ENCODE results near the gene PLEKHG1.

Gene PLEKHG1

DNA sequence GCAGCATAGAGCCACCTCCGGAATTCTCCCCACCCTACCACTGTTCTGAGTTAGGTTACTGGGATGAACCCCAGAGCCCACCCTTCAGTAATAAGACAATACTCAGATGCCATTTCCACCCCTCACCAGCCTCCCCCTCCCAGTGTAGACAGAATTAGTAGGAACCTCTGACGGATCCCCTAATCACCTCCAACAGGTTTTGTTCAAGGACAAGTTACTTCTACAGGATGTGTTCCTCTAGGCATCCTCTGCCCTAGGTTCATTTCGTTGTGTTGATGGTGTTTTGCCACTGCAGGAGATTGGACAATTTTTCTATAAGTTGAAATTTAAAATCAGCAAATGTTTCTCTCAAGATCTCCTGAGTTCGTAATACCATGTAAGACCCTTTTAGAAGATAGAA lies 22.8 kb downstream of the PLEKHG1 start:
- FAIRE-seq = no peak

DNA sequence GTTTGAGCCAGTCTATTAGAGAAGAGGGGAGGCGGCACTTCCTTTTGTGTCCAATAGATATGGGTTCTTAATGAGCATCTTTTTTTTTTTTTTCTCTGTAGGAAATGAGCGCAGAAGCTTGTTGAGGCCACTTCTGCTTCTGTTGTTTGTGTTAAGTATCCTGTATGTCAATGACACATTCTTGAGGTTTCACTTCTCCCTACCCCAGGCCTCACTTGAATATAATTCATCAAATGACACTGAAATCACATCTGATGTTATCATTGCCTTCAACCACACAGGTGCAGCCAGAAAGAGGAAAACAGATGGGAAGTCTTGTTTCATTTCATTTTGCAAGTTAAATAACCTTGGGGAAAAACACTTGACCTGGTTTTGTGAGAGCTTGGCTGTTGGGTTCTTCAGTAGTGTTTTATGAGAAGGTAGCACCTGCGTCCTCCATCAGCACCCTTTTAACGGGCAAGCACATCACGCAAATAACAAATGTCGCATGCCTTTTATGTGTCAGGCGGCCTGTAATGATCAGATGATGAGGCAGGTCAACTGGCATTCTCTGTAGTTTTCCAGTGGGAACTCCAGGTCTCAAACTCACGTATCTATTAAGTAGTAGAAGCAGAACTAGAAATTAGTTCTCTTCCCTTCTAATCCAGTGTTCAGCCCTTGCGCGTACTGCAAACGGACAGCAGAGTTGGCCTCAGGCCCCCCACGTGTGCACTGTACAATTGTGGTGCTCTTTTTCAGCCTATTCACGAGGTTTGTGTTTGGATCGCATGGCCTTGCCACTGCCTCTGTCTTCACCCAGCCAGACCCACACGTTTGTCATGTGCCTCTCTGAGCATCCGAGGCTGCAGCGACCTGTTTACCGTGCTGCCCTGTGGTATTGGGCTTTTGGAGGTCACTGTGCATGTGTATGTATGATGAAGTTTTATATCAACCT lies 23.5 kb downstream of the PLEKHG1 start:
- no peak for FAIRE-seq

DNA sequence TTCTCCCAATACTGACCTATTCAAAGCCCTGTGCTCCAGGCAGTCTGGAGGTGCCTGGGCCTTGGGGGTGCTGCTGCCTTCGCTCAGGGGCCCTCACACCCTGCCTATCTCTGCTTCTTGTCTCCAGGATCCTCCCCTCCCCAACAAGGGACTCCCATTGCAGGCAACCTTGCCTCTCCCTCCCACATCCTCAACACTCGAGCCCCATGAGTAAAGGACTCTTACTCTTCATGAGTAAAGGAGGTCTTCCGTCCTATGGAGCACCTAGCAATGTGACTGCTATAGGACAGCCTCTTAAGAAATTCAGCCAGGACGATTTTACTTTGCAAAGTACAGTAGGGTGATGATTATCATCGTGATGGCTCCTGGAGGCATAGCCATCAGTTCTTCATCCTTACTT lies 24.5 kb downstream of the PLEKHG1 start:
- no peak for FAIRE-seq

DNA sequence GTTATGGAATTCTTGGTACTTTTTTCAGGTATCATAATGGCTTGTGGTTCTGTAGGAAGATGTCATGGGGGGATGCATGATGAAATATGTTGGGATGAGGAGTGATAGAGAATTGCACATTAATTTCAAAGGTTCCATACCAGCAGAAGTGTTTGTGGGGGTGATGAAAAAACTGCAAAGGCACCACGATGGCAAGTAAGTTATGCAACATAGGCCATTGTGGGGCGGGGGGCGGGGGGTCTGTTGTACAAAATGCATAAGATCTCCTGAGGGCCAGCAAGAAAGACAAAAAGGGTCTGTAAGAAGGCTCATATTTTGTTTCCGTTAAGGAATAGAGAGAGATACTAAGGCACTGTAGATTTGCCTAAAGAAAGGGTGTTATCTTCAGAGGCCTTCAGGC lies 26.2 kb downstream of the PLEKHG1 start:
- FAIRE-seq = no peak

DNA sequence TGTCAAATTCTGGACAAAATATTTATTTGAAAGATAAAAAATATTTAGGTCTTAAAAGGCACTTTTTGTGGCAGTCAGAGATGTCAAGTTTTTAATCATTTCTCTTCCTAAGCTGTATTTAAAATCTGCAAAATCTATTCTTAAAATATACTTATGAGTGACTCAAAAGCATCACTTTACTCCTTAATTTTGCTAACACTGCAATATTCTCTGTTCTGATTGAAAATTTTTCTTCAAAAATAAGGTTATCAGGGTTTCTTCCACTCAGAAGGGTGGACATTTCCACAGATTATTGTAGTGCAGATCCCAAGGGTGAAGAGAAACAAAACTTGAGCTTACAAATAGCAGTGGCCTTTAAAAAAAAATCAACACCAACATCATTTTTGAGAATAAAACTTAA lies 27.5 kb downstream of the PLEKHG1 start:
- FAIRE-seq = no peak

DNA sequence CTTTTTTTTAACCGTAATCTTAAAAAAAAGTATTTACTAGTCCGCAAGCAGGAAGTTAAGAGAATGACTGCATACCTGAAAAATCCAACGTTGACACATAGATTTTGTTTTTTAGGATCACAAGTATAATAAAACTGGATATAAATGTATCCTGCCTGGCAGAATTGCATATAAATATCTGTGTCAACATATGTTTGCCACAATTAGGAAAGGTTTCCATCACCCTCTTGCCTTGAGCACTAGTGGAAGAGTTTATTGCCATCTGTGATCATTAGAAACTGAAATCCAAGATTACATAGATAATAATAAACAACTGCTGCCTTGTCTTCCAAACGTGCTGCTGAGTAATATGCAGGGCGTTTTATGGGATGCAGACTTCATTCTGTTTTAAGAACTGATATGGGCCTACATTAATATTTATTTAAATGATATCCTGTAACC lies 27.9 kb downstream of the PLEKHG1 start:
- FAIRE-seq = no peak

DNA sequence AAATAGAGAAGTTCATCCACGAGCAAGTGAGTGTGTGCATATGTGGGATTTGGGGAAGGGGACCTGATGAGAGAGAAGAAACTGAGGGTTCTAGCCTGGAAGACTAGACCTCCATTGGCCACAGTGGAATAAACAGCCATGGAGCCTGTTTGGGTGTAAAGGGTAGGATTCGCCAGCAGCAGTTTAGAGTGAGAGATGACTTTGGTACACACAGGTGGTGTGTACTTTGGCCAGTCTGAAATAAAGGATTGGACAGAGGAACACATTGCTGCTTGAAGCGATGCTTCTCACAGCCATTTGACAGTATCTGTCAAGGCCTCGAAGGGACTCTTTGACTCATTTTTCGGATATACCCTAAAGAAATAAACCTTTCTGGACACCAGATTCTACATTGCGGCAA lies 29.2 kb downstream of the PLEKHG1 start:
- no peak for FAIRE-seq

DNA sequence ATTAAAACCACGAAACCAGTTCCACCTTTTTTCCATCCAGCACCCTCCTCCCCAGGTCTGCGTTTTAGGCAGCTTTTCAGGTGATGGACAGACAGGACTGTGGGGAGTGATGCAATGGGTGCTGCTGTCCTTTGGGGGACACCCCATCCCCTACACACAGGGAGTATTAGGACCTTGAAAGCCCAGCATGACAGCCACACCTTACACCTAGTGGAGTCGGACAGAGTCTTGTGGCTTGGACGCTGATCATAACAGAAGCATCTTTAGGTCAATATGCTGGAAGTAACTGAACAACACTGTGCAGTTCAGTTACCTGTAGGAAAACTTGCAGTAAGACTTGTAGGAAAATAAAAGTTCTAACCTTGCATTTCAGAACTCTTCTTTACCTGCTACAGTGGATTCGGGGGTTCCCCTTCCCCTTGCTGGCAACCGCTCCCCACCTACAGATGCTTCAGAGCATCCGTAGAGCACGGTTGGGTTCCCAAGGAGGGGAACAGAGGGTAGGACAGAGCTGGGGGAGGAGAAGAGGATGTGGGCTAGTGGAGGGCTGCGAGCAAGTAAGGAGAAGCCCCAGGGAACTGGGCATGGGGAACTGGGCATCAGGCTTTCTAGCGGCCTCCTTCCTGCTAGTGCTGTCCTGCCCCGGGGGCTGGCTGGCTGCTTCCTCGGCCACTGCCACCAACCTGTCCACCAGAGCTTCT lies 31.7 kb downstream of the PLEKHG1 start:
- FAIRE-seq = no peak

DNA sequence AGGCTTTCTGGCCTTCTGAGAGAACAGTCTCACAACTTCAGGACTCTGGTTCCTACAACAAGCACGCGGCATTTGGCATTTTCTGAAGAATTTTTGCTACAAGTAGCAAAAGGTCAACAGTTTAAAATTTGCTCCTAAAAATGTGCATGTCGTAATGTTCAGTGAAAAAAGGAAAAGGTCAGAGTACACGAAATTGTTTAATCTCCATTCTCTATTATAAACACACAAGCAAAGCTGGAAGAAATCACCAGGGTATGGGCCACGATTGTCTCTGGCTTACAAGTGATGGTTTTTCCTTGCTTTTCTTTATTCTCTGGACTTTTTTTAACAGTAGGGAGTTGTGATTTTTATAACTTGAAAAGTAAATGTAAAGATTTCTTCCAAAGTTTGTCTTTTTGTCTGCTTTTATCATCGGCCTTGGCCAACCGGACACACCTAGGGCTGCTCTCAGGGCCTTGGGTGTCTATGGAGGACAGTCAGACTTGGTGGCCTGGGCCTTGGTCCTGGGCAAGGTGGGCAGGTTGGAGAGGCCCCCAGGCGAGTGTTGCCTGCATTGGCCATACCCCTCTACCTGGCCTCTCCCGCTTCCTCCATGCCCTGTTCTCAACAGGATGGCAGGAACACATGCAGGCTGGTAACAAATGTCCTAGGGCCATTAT lies 32.4 kb downstream of the PLEKHG1 start:
- no peak for FAIRE-seq

DNA sequence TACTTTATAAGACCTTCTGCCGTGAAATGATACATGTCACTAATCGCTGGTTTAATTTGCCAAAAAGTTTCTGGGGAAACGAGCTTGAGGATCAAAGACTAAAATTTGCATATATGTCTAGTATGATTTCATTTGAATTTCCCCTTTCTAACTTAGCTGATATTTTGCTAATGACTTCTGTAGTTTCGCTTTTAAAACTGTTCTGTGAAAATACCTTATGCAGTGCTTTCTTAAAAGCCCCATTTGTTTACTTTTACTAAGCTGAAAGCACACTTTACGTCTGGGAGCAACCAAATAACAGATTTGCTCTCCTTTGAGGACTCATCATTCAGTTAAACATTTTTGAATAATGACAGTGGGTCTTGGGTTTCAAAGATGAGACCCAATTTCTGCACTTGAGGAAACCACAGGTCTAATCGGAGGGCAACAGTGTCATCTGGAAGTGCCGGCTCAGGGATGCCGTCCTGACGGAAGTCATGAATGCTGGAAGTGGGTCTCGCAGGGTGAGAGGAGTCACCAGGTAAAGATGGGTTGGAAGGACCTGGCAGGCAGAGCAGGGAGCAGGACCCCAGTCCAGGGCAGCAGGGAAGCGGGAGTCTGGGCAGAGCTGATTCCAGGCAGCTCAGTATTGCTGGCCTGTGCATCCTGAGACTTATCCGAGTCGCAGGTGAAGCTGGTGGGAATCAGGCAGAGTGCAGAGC lies 33.2 kb downstream of the PLEKHG1 start:
- no peak for FAIRE-seq

DNA sequence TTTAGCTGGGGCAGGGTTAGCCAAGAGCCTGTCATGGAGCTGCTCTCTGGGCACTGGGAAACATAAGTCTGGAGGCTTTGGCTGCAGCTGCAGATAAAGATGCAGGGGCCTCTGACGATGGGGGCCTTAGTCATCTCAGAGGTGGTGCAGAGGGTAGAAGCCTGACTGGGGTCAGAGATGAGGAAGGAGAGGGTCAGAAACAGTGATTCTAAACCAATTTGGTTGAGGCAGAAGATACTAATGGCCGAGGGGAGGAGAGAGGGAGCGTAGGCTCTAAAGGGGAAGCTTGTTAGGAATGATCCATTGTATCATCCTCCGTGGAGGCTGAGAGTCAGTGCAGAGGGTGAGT lies 33.8 kb downstream of the PLEKHG1 start:
- no peak for FAIRE-seq

DNA sequence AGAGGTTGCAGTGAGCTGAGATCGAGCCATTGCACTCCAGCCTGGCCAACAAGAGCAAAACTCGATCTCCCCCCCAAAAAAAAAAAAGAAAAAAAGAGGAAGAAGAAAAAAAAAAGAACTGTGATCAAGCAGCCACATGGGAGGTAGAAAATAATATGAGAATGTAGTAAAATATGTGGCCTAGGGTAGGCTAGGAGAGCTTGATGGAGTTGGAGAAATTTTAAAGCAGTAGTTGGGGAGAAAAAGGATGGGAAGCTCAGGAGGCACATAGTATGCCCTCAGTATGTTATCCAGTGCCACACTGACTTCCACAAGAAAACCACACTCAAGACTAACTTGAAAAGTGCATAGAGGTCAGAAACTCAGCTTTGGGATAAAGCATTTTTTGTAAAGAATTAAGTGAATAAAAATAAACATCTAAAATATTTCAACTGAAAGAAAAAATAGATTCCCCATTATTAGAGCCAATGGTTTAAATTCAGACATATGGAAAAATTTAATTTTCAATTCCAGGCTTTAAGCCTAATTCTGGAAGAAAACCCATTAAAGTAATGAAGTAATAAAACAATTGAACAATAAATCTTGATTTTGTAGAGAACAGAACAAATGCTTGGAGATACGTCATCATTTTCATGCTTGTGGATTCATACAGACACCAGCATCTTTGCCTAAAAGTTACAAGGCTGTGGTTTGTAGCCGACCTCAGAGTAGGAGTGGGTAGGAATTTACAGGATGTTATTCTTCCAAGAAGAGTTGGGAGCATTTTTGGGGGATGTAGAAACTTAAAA lies 34.7 kb downstream of the PLEKHG1 start:
- FAIRE-seq = no peak

DNA sequence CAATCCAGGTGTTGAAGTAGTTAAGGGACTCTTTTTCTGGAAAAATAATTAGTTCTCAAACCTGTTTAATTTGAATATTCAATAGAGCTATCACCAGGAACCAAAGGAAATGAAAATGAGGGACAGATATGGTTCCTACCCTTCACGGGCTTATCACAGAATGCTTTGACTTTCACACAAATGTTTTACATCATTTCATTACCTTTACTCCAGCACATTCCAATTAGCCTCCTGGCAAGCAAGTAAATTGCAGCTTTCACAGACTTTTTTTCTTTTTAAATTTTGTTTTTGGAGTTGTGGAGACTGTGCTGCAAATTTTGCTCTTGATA lies 35.2 kb downstream of the PLEKHG1 start:
- no peak for FAIRE-seq

DNA sequence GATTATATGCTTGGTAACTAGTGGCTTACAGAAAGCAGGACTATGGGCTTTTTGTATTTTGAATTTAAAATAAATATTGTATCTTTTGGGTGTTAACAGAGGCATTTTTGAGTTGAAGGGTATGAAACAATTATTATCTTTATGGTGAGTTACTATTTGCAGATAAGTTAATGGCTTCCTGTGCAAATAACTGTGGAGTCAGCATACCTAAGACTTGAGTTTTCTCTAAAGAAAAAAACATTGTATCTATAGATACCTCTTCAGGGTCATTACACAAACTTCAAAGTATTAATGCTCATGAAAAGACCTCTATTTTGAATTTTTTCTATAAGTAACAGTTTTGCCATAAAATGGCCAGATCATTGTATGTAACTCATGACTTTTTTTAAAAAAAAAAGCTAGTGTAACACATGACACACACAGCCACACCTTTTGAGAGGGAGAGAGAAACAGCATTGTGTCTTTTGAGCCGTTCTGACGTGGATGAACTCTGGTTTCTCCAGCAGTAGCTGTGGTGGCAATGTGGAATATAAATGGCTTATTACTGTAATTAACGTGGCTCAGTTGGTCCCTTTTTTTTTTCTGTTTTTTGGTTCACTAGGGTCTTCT lies 36.3 kb downstream of the PLEKHG1 start:
- FAIRE-seq = no peak

DNA sequence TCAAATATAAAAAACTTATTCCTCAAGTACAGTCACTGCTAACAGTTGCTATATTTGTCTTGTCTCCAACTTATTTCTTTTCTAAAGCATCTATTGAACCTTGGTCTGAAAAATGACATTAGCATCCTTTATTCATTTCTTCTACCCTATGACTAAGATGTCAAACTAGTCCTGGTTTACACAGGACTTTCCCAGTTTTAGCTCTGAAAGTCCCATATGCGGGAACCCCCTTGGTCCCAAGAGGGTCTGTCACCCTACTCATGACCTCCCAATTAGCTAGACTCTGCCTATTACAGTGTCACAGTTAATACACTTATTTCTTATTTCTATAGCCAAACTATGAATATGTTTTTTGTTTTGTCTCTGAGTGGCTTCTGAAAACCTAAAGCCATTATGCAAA lies 37.1 kb downstream of the PLEKHG1 start:
- FAIRE-seq = no peak

DNA sequence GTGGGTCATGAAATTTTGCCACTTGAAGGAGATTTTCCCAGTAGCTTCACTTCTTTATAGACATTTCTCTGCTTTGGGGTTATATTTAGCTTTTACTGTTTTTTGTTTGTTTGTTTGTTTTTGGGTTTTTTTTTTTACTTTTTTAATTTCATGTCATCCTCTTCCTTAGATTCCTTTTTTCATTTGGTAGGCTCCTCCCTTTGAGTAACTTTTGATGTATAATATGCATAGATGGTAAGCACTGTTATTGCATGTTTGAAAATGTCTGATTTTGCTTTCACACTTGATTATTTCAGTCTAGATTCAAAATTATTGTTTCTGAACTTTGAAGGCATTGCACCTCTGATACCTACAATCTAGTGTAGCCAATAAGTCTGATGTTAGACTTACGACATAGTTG lies 37.6 kb downstream of the PLEKHG1 start:
- no peak for FAIRE-seq

DNA sequence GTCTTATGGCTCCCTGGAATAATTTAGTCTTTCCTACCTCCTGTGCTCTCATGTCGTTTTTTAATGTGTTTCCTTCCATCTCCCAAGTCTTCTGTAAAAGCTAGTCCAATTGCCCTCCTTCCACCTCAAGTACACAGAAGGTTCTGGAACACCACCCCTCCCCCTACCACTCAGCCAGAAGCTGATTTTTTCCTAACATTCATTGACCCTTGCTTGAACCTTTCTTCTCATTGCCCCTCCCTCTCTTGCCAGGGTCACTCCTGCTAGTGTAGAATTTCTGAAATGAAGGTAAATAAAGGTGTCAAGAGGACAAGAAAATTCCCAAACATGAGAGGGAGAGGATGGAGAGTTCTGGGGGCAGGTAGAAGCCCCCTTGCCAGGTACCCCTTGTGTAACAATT lies 38.6 kb downstream of the PLEKHG1 start:
- FAIRE-seq = no peak

DNA sequence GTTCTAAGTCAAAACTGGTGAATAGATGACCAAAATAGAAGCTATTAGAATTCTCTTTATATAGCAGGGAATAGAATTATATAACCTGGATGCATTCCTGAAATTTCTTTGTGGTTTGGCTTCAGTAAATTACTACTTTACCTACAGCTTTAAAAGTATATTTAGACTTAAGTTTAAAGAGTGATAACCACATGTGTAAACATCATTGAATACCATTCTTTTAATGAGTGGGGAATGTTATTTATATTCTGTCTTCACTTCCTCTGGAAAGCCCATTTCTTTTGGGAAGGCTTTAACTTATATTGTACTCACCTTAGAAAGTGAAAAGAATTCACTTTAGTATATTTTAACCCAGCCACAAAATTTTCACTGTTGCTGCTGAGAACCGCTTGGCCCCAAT lies 39.1 kb downstream of the PLEKHG1 start:
- no peak for FAIRE-seq

DNA sequence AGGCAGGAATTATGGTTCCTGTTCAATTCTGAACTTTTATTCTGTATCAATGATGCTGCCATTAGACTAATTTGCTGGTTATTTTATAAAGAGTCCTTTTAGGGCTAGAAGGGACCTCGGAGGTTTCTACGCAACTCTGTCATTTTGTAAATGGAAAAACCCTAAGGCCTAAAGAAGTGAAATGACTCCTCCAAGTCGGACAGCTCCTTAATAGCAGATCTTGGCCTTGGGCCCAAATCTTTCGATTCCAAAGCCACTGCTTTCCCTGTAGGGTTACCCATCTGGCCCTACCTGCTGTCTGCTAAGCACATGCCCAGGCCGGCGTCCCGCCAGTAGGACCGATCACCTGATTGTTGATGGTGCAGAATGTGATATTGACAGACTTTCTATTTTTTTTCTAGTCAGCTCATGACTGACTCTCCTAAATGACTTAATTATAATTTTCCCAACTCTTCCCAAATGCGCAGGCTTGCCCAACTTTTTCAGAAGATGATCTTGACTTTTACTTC lies 40.2 kb downstream of the PLEKHG1 start:
- no peak for FAIRE-seq

DNA sequence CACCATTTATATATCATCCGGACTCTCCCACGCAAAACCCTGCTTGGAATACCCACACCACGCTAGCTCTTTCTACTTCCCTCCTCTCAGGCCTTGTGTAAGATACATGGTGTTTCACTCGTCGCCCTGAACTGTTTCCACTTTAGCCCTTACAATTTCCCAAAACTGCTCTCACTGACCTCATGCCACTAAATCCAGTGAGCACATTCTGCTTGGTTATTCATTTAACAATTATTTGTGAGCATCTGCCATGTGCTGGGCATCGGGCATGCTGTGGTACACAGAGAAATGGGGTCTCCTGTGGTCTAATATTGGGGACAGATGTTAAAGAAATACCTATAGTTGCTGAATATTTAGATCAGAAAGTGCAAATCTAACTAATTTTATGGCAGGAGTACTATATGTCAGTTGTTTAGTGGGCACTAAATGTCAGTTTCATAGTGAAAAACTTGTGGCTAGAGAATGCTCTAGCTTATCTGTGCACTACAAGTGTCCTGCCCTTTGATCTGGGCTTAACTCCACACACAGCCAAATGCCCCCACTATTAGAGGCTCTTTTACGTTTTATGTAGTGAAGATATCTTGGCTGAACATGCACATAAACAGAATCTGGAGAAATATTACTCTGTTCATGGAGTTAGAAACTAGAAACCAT lies 41.0 kb downstream of the PLEKHG1 start:
- FAIRE-seq = no peak

DNA sequence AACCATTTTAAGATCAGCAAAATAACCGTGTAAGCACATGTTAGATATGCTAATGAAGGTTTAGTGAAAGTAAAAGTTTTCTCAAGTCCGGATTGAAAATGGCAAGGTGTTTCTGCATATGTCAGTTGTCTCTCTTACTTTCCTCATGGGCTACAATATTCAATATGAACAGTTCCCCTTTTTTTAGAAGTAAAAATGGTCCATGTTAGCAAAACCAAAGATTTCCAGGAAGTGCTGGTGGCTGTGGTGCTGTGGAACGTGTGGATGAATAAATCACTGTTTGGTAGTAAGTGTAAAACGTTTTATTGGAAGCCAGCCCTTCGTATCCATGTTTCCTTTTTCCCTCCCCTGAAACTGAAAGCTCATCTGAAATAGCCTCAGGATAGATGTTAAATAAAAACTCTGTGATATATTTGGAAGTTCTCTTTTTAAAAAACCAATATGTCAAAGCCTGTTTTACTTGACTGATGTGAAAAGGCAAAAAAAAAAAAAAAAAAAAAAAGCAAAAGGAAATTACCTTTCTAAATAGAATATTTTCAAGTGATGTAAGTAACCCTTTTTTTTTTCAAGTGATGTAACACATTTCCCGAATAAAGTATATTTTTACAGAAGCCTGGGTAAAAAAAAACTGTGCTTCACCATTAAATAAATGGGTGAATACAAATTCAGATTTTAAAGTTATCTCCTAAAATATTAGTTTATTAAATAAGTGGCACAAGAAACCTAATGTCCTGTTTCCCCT lies 41.9 kb downstream of the PLEKHG1 start:
- no peak for FAIRE-seq

Data from islet of Langerhans (tissue), 1 donor.